ENCODE measurements around the gene SLCO4A1. TPM values are rescaled to one million over a fixed set of nuclear protein-coding genes. Genes with fewer than 3 reads are reported as not detected.

The SLCO4A1 gene
- total RNA-seq, 4 donors from 2014 or later: 6.7 to 22.1 (median 14.4) TPM

DNA sequence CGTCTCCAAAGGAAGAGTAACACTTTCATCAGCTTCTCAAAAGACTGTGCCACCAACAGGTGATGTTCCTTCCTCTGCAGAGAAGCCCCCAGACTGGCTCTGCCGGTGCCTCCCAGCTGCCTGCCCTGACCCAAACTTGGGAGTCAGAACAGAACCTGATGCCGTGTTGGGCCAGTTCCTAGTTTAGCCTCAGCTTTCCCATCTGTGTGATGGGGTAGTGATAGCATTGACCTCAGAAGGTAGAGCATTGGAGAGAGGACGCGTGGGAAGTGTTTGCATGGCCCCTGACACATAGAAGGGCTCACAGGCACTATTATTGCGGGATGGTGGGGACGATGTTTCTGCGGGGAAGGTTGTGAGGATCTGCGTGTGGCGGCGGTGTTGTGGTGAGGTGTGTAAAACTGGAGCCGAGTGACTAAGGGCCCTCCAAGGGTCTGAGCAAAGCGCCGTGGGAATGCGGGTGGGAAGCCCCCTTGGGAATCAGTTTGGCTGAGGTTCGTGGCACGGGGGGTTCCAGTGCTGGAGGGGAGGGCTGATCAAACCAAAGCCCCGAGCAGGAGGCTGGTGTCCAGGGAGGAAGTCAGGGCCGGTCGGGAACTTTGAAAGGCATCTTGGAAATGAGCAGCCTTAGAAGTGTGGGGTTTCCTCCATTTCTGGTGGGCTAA lies 68.0 kb downstream of the SLCO4A1 start:
- Histone ChIP-seq H3K27me3 (peaks cover 8 to 100% (median 20%) of the 10 kb centered on the region in 4 donors), H3K4me3 (no peak overlapping the region)

GRCh38 chr20:62710886-62711702 lies 68.8 kb downstream of the SLCO4A1 start:
- no peaks in the 10 kb centered on the region for H3K36me3 ChIP-seq
- peaks cover 0 to 18% (median 9%) of the 10 kb centered on the region in 3 donors for H3K4me1 ChIP-seq
- H3K9me3 ChIP-seq: no peaks in the 10 kb centered on the region
- 30 to 53% methylated on average over 2 to 8 of the region's 23 CpGs for WGBS, 2 donors
- H3K27ac ChIP-seq: no peak overlapping the region
- intact Hi-C loops (cut with DNase I): no loop called here
- TF ChIP-seq POLR2A (IDR thresholded peaks at IDR 0.05): no peak
- no peak for TF ChIP-seq CTCF (IDR thresholded peaks at IDR 0.05)
- no peak overlapping the region for H3K4me3 ChIP-seq
- H3K27me3 ChIP-seq: peaks cover 8 to 100% (median 20%) of the 10 kb centered on the region in 4 donors
- DNase-seq: no peak

More for the DNA sequence above, 68.0 kb downstream of the SLCO4A1 start:
- intact Hi-C loops (cut with DNase I): no loop called here
- peaks cover 0 to 26% (median 9%) of the 10 kb centered on the region in 3 donors for H3K4me1 ChIP-seq
- H3K36me3 ChIP-seq: no peaks in the 10 kb centered on the region
- WGBS, 2 donors: 56 to 66% methylated on average over 12 to 19 of the region's 20 CpGs
- no peaks in the 10 kb centered on the region for H3K9me3 ChIP-seq
- TF ChIP-seq POLR2A (IDR thresholded peaks at IDR 0.05) (no peak), CTCF (IDR thresholded peaks at IDR 0.05) (no peak)
- no peak for DNase-seq
- no peak overlapping the region for H3K27ac ChIP-seq

DNA sequence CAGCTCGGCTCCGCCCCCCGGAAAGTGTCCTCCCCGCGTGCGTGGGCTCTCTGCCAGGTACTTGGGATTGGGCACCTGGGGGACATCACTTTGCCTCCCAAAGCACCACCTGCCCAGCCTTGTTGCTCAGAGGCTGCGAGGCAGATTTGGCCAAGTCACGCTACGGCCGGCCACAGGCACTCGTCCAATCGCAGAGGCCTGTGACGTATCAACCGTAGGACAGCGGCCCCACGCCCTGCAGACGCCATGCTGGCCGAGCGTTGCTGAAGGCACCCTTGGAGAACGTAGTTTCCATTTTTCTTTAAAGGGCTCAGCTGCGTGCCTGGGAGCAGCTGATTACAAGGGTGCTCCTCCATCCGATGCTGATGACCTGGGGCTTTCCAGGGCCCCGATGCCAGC lies 69.4 kb downstream of the SLCO4A1 start:
- DNase-seq: no peak
- peaks cover 0 to 15% (median 9%) of the 10 kb centered on the region in 3 donors for H3K4me1 ChIP-seq
- intact Hi-C loops (cut with DNase I): no loop called here
- H3K36me3 ChIP-seq: no peaks in the 10 kb centered on the region
- 51 to 74% methylated on average over 7 to 16 of the region's 23 CpGs for WGBS, 2 donors
- H3K4me3 ChIP-seq: no peak overlapping the region
- no peak for TF ChIP-seq POLR2A (IDR thresholded peaks at IDR 0.05)
- no peak overlapping the region for H3K27ac ChIP-seq
- peaks cover 8 to 100% (median 19%) of the 10 kb centered on the region in 4 donors for H3K27me3 ChIP-seq
- no peaks in the 10 kb centered on the region for H3K9me3 ChIP-seq

DNA sequence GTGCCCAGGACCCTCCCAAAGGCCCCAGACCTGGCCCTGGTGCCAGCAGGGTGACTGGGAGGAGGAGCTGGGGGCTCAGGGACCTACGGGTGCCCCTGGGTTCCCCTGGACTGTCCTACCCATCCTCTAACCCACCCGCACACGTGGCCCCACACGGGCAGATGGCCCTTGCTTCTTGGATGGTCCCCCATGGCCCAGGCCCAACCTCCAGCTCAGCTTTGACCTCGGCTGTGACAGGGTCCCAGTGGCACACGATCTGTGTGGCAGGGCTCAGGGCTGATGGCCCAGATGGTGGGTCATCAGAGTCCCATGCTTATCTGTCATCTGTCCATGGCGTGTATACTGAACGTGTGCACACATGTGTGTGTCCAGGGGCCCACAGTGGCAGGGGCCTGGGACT lies 70.3 kb downstream of the SLCO4A1 start:
- Histone ChIP-seq H3K27me3 (peaks cover 8 to 100% (median 19%) of the 10 kb centered on the region in 4 donors), H3K9me3 (no peaks in the 10 kb centered on the region), H3K36me3 (no peaks in the 10 kb centered on the region), H3K4me3 (no peak overlapping the region), H3K27ac (no peak overlapping the region), H3K4me1 (peaks cover 0 to 15% (median 9%) of the 10 kb centered on the region in 3 donors)
- no peak for DNase-seq
- TF ChIP-seq POLR2A (IDR thresholded peaks at IDR 0.05): no peak
- TF ChIP-seq CTCF (IDR thresholded peaks at IDR 0.05): no peak
- intact Hi-C loops (cut with DNase I): no loop called here
- whole genome bisulfite sequencing, 2 donors: 52 to 72% methylated on average over 2 to 6 of the region's 8 CpGs

DNA sequence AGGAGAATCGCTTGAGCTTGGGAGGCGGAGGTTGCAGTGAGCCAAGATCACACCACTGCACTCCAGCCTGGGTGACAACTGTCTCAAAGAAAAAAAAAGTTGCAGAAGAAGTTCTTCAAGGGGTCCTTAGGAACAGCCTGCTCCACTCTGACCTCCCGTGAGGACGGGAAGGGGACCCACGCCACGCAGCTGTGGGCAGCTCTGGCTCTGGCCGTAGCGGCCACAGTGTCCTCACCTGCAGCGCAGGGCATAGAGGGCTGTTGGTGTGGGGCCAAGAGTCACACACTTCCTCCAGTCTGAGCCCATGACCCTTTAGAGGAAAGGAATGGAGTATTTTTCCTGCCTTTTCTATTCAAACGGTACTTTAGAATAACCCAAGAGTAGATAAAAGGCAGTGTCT lies 71.7 kb downstream of the SLCO4A1 start:
- no peak for TF ChIP-seq POLR2A (IDR thresholded peaks at IDR 0.05)
- TF ChIP-seq CTCF (IDR thresholded peaks at IDR 0.05): no peak
- no peak for DNase-seq
- Histone ChIP-seq H3K4me1 (peaks cover 0 to 5% (median 3%) of the 10 kb centered on the region in 3 donors), H3K27me3 (peaks cover 3 to 100% (median 12%) of the 10 kb centered on the region in 4 donors), H3K9me3 (no peaks in the 10 kb centered on the region), H3K36me3 (no peaks in the 10 kb centered on the region), H3K4me3 (no peak overlapping the region), H3K27ac (no peak overlapping the region)
- intact Hi-C loops (cut with DNase I): no loop called here
- WGBS, 2 donors: 91 to 94% methylated on average over 10 of the region's 10 CpGs

Measured in esophagus squamous epithelium (tissue), 5 donors.